GM23248 (cell line): ENCODE results near the gene COX19. TPM values are rescaled to one million over a fixed set of nuclear protein-coding genes. Genes with fewer than 3 reads are reported as not detected.

ENCODE experiments used
- DNase-seq: peaks from one replicate; pipeline ENCODE4 v3.0.0-alpha.2; 2015
- H2AFZ ChIP-seq: fragments of 200-600 bp; sonication (generic); 2 replicates; pipeline ENCODE4 v1.6.1; 2016; ENCODE audit warnings: antibody characterized with exemption
- H3F3A ChIP-seq: fragments of 200-600 bp; sonication (generic); 2 replicates; pipeline ENCODE4 v1.6.1; 2016; ENCODE audit warnings: mild to moderate bottlenecking, antibody characterized with exemption, mixed run types; ENCODE audit not compliant: insufficient read depth
- H3K27ac ChIP-seq: fragments of 200-600 bp; sonication (generic); 2 replicates; pipeline ENCODE4 v1.5.1; 2016; ENCODE audit warnings: mild to moderate bottlenecking
- H3K27me3 ChIP-seq: fragments of 200-600 bp; sonication (generic); replicated peaks from 2 replicates; pipeline ENCODE4 v1.6.1; 2016; ENCODE audit warnings: mild to moderate bottlenecking; ENCODE audit not compliant: insufficient read depth
- H3K36me3 ChIP-seq: fragments of 200-600 bp; sonication (generic); 2 replicates; pipeline ENCODE4 v1.6.1; 2016; ENCODE audit warnings: low read depth, mild to moderate bottlenecking
- H3K4me1 ChIP-seq: fragments of 200-600 bp; sonication (generic); 2 replicates; pipeline ENCODE4 v1.6.1; 2016; ENCODE audit warnings: mild to moderate bottlenecking; ENCODE audit not compliant: insufficient read depth
- H3K4me2 ChIP-seq: fragments of 200-600 bp; sonication (generic); one replicate; pipeline ENCODE4 v1.6.1; 2016; ENCODE audit warnings: mild to moderate bottlenecking; ENCODE audit not compliant: unreplicated experiment
- H3K4me3 ChIP-seq: fragments of 200-600 bp; sonication (generic); 2 replicates; pipeline ENCODE4 v1.5.1; 2016; ENCODE audit warnings: mild to moderate bottlenecking
- H3K79me2 ChIP-seq: fragments of 200-600 bp; sonication (generic); 2 replicates; pipeline ENCODE4 v1.6.1; 2016; ENCODE audit warnings: mild to moderate bottlenecking; ENCODE audit not compliant: insufficient read depth
- H3K9ac ChIP-seq: fragments of 200-600 bp; sonication (generic); 2 replicates; pipeline ENCODE4 v1.6.1; 2016; ENCODE audit warnings: mild to moderate bottlenecking
- H3K9me2 ChIP-seq: fragments of 200-600 bp; sonication (generic); 2 replicates; pipeline ENCODE4 v1.6.1; 2016; ENCODE audit warnings: mixed run types, mild to moderate bottlenecking, moderate library complexity; ENCODE audit not compliant: insufficient read depth
- H3K9me3 ChIP-seq: fragments of 200-600 bp; sonication (generic); one replicate; pipeline ENCODE4 v1.6.1; 2017; ENCODE audit warnings: low read depth
- H4K20me1 ChIP-seq: fragments of 200-600 bp; sonication (generic); 2 replicates; pipeline ENCODE4 v1.6.0; 2016; ENCODE audit not compliant: insufficient read depth
- EZH2 ChIP-seq: fragments of 200-600 bp; sonication (generic); IDR thresholded peaks from 2 replicates; pipeline ENCODE4 v1.6.1; 2018; ENCODE audit warnings: antibody characterized with exemption, mild to moderate bottlenecking; ENCODE audit not compliant: insufficient read depth, poor library complexity, severe bottlenecking
- EZH2phosphoT487 ChIP-seq: fragments of 200-600 bp; sonication (generic); IDR thresholded peaks from 2 replicates; pipeline ENCODE4 v1.6.1; 2018; ENCODE audit warnings: antibody characterized with exemption, moderate library complexity, mild to moderate bottlenecking, low read depth; ENCODE audit not compliant: insufficient read depth
- WGBS, 2 experiments: methylation state at CpG; one replicate each; pipeline ENCODE4 v1.1.6; 2015 to 2017; ENCODE audit warnings: low lambda C conversion rate in 2 of 2, low coverage in 1 of 2; ENCODE audit errors: missing lambda C conversion rate in 2 of 2; 5-methylcytosine and 5-hydroxymethylcytosine counted together
- in situ Hi-C: fragments of 300-500 bp; cut with MboI; formaldehyde crosslinking; loops from 2 replicates; pipeline ENCODE4 v1.15.0; 2020
- polyA plus RNA-seq: library from polyadenylated mRNA; unstranded; fragments of >200 nt; fragmentation: Nextera tagmentation; extraction: Ambion mirVana; gene quantifications from 2 replicates; pipeline ENCODE4 v1.2.1, GENCODE V29; 2016
- total RNA-seq: library from RNA; depleted of rRNA; stranded (reverse); fragments of >200 nt; shearing (Covaris generic); gene quantifications from 2 replicates; pipeline ENCODE4 v1.2.3, GENCODE V29; 2014

COX19 gene
- total and polyA plus RNA-seq, 2 experiments from 2014 or later: 5.5 to 9.9 TPM

- no peak for TF ChIP-seq EZH2
- no peak for TF ChIP-seq EZH2phosphoT487
- H3K9ac ChIP-seq: no peak overlapping the region
- H3K4me1 ChIP-seq: peaks cover 7% of the 10 kb centered on the region
- H3K36me3 ChIP-seq: peaks cover 11% of the 10 kb centered on the region; the same call in 1 of the 2 replicates
- no peak overlapping the region for H3K27ac ChIP-seq
- peak; percentile 81 for DNase-seq
- no peaks in the 10 kb centered on the region for H4K20me1 ChIP-seq
- H2AFZ ChIP-seq: no peak overlapping the region
- H3K79me2 ChIP-seq: peaks cover 10% of the 10 kb centered on the region; the same call in 1 of the 2 replicates
- peaks cover 15% of the 10 kb centered on the region for H3F3A ChIP-seq
- no peaks in the 10 kb centered on the region for H3K9me2 ChIP-seq
- no peak overlapping the region for H3K4me2 ChIP-seq
- WGBS, 2 experiments: 8 to 9% methylated on average over 26 to 27 of the region's 27 CpGs
- in situ Hi-C loops: no loop called here
- H3K9me3 ChIP-seq: no peaks in the 10 kb centered on the region
- no peaks in the 10 kb centered on the region; the same call in 1 of the 2 replicates for H3K27me3 ChIP-seq
- no peak overlapping the region for H3K4me3 ChIP-seq
Measured at GRCh38 chr7:964401-965231, 10.7 kb downstream of the COX19 start.

GRCh38 chr7:963236-964078, 11.9 kb downstream of the COX19 start:
- H3F3A ChIP-seq: peaks cover 10% of the 10 kb centered on the region
- no peaks in the 10 kb centered on the region for H3K79me2 ChIP-seq
- H3K27ac ChIP-seq: no peak overlapping the region
- no peak for TF ChIP-seq EZH2
- TF ChIP-seq EZH2phosphoT487: no peak
- no peak overlapping the region for H3K4me2 ChIP-seq
- no peaks in the 10 kb centered on the region for H3K9me2 ChIP-seq
- peaks cover 6% of the 10 kb centered on the region; the same call in 1 of the 2 replicates for H3K36me3 ChIP-seq
- no peak overlapping the region for H2AFZ ChIP-seq
- peaks cover 4% of the 10 kb centered on the region; the same call in 1 of the 2 replicates for H3K27me3 ChIP-seq
- H3K4me1 ChIP-seq: peaks cover 7% of the 10 kb centered on the region
- DNase-seq: no peak
- H3K4me3 ChIP-seq: no peak overlapping the region
- H3K9me3 ChIP-seq: no peaks in the 10 kb centered on the region
- in situ Hi-C loops: no loop called here
- WGBS, 2 experiments: 52 to 53% methylated on average over 22 to 35 of the region's 37 CpGs
- no peak overlapping the region for H3K9ac ChIP-seq
- no peaks in the 10 kb centered on the region for H4K20me1 ChIP-seq

DNA sequence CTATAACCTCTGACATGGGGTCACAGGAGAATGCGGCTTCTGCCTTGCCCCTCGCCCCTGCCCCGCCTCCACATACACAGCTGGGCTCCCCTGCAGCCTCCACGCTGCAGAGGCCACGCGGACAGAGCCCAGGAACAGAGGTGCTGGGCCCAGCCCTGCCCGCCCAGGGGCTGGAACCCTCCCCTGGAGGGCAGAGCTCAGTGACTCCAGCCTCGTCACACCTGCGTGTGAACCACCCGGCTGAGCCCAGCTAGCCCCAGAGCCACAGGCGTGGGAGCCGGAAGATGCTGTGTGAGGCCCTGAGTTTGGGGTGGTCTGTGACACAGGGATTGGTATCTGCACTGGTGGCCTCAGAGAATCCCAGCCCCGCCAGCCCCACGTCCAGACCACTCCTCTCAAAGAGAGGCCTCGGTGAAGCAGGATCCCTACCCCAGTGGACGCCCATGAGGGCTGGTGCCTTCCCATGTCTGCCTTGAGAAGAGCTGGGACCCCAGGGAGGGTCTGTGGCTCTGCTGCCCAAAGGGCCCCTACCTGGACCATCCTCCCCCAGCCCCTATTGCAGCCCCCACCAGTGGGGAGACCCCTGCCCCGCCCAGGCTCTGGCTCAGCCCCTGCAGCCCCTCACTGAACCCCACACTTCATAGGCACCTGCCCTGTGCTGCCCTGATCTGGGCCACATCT, 12.8 kb downstream of the COX19 start:
- no peak overlapping the region for H3K27ac ChIP-seq
- peaks cover under 1% of the 10 kb centered on the region; the same call in 1 of the 2 replicates for H3K36me3 ChIP-seq
- no peaks in the 10 kb centered on the region for H4K20me1 ChIP-seq
- peaks cover 4% of the 10 kb centered on the region; the same call in 1 of the 2 replicates for H3K27me3 ChIP-seq
- H3K79me2 ChIP-seq: no peaks in the 10 kb centered on the region
- no peak overlapping the region for H2AFZ ChIP-seq
- H3F3A ChIP-seq: peaks cover 10% of the 10 kb centered on the region
- no peaks in the 10 kb centered on the region for H3K9me2 ChIP-seq
- no peak overlapping the region for H3K4me3 ChIP-seq
- H3K4me2 ChIP-seq: no peak overlapping the region
- TF ChIP-seq EZH2 (no peak), EZH2phosphoT487 (no peak)
- no peaks in the 10 kb centered on the region for H3K9me3 ChIP-seq
- 86 to 91% methylated on average over 13 to 16 of the region's 17 CpGs for WGBS, 2 experiments
- no peak for DNase-seq
- H3K4me1 ChIP-seq: peaks cover 7% of the 10 kb centered on the region
- H3K9ac ChIP-seq: no peak overlapping the region
- in situ Hi-C loops: no loop called here
